Endodermal cell (in vitro differentiated cells): Measurements from ENCODE around the gene TRIP12. TPM values are rescaled to one million over a fixed set of nuclear protein-coding genes. Genes with fewer than 3 reads are reported as not detected.
A peak's percentile ranks its signal among the peaks of the same experiment; 100 is the strongest.
"Not testable (repeated sequence)": the region's sequence is repeated elsewhere in the genome, so short reads cannot be mapped to it uniquely, and the experiment has no call there.

ENCODE experiments used
- DNase-seq: peaks from one replicate; pipeline ENCODE4 v3.0.0-alpha.2; 2017
- H3K27ac ChIP-seq: 2 replicates; pipeline ENCODE4 v1.5.1; 2013; ENCODE audit warnings: mild to moderate bottlenecking, low read depth, low read length, moderate library complexity
- H3K27me3 ChIP-seq: 2 replicates; pipeline ENCODE4 v1.6.1; 2013; ENCODE audit warnings: mild to moderate bottlenecking, low read length, moderate library complexity; ENCODE audit not compliant: insufficient read depth, control insufficient read depth, poor library complexity, severe bottlenecking
- H3K36me3 ChIP-seq: 2 replicates; pipeline ENCODE4 v1.7.0; 2013; ENCODE audit warnings: mild to moderate bottlenecking, low read length, moderate library complexity; ENCODE audit not compliant: control insufficient read depth, insufficient read depth
- H3K4me1 ChIP-seq: one replicate; pipeline ENCODE4 v1.7.0; 2013; ENCODE audit warnings: low read length; ENCODE audit not compliant: control insufficient read depth, insufficient read depth
- H3K4me3 ChIP-seq: 2 replicates; pipeline ENCODE4 v1.5.1; 2013; ENCODE audit warnings: mild to moderate bottlenecking, low read length, moderate library complexity
- H3K9ac ChIP-seq: 2 replicates; pipeline ENCODE4 v1.6.1; 2013; ENCODE audit warnings: mild to moderate bottlenecking, low read length, moderate library complexity; ENCODE audit not compliant: poor library complexity, severe bottlenecking; ENCODE audit errors: extremely low read depth
- H3K9me3 ChIP-seq: 2 replicates; pipeline ENCODE4 v1.6.1; 2013; ENCODE audit warnings: mild to moderate bottlenecking, low read length, moderate library complexity; ENCODE audit not compliant: control insufficient read depth
- H3K27ac Mint-ChIP-seq: 2 replicates; pipeline ENCODE4 v1.8.0; 2020; ENCODE audit warnings: mixed read lengths
- H3K27me3 Mint-ChIP-seq: 2 replicates; pipeline ENCODE4 v1.8.0; 2021; ENCODE audit warnings: mild to moderate bottlenecking, mixed read lengths; ENCODE audit not compliant: insufficient read depth
- H3K36me3 Mint-ChIP-seq: 2 replicates; pipeline ENCODE4 v1.8.0; 2020; ENCODE audit warnings: low read depth, mixed read lengths
- H3K4me1 Mint-ChIP-seq: 2 replicates; pipeline ENCODE4 v1.8.0; 2020; ENCODE audit warnings: mixed read lengths
- H3K4me3 Mint-ChIP-seq: 2 replicates; pipeline ENCODE4 v1.8.0; 2020; ENCODE audit warnings: mild to moderate bottlenecking, moderate library complexity, mixed read lengths
- H3K9me3 Mint-ChIP-seq: 2 replicates; pipeline ENCODE4 v1.8.0; 2020; ENCODE audit warnings: mild to moderate bottlenecking, mixed read lengths
- WGBS, 2 experiments: methylation state at CpG; one replicate each; pipeline versions ENCODE4 v1.1.5 to v1.1.7; 2013; ENCODE audit warnings: missing lambda C conversion rate in 2 of 2, mixed read lengths in 1 of 2; ENCODE audit not compliant: insufficient coverage in 1 of 2, insufficient read length in 1 of 2; 5-methylcytosine and 5-hydroxymethylcytosine counted together
- total RNA-seq, 2 donors: library from RNA; stranded (reverse); fragmentation: NEBNext Ultra II Directional in 1 of 2; extraction: Animal tissue kit (Norgen Biotek cat#: 25700) in 1 of 2; gene quantifications; 2 replicates in 1 of 2; 3 replicates in 1 of 2; pipeline ENCODE4 v1.2.1, GENCODE V29; 2021
- TF ChIP-seq, protein P1 (sequence below): fragments of 200-600 bp; sonication (generic); conservative IDR thresholded peaks from 2 replicates; pipeline ENCODE4 v1.5.0; 2021; ENCODE audit warnings: antibody characterized with exemption, mild to moderate bottlenecking

Gene TRIP12
- total RNA-seq, 2 donors from 2014 or later: 177 to 229 TPM

DNA sequence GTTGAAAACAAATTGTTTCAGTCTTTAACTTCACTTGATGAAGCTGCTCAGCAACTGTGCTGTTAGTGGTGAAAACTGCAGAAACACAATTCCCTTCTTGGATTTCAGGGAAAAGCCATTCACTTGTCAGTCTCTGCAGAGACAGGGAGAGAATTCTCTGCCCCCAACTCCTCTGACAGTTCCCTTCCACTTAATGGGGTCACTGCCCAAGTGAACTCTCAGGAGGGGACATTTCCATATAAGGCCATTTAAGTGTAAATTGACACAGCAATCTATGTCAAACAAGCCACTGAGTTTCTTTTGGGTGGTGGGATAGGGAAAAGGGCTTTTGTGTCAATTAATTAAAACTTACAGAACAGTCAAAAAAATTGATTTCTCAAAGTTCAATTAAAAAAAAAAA, 156.1 kb downstream of the TRIP12 start:
- Histone ChIP-seq H3K36me3 (peaks cover 76% of the 10 kb centered on the region), H3K4me1 (no peaks in the 10 kb centered on the region), H3K9me3 (no peaks in the 10 kb centered on the region), H3K27ac (no peak overlapping the region), H3K4me3 (no peak overlapping the region), H3K9ac (no peak overlapping the region), H3K27me3 (no peaks in the 10 kb centered on the region)
- H3K27me3 Mint-ChIP-seq: no peaks in the 10 kb centered on the region
- peak overlapping the region; percentile 39 for H3K27ac Mint-ChIP-seq
- H3K4me1 Mint-ChIP-seq: peaks cover 5% of the 10 kb centered on the region
- H3K9me3 Mint-ChIP-seq: no peaks in the 10 kb centered on the region
- H3K4me3 Mint-ChIP-seq: no peak overlapping the region
- no peak for DNase-seq
- H3K36me3 Mint-ChIP-seq: peaks cover 59% of the 10 kb centered on the region
- TF ChIP-seq, protein P1, sequence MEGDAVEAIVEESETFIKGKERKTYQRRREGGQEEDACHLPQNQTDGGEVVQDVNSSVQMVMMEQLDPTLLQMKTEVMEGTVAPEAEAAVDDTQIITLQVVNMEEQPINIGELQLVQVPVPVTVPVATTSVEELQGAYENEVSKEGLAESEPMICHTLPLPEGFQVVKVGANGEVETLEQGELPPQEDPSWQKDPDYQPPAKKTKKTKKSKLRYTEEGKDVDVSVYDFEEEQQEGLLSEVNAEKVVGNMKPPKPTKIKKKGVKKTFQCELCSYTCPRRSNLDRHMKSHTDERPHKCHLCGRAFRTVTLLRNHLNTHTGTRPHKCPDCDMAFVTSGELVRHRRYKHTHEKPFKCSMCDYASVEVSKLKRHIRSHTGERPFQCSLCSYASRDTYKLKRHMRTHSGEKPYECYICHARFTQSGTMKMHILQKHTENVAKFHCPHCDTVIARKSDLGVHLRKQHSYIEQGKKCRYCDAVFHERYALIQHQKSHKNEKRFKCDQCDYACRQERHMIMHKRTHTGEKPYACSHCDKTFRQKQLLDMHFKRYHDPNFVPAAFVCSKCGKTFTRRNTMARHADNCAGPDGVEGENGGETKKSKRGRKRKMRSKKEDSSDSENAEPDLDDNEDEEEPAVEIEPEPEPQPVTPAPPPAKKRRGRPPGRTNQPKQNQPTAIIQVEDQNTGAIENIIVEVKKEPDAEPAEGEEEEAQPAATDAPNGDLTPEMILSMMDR: no peak

DNA sequence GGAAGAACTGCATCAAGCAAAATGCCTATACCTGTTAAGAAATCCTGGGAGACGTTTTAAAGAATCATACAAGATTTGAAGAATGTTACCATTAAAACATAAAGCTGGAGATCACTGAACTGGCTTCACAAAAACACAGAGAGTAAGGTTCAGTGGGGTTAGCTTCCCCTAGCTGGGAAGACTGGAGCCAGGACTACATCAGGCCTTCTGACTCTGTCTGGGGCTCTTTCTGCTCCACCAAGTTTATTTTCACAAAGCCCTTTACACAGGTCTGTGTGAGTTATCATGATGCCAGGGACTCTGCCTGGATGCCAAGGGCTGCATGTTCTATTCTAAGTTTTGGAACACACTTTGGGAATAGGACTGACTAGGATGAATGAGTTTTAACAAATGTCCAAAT, 160.1 kb downstream of the TRIP12 start:
- H3K27ac Mint-ChIP-seq: no peak overlapping the region
- no peak overlapping the region for H3K9ac ChIP-seq
- H3K4me1 ChIP-seq: no peaks in the 10 kb centered on the region
- H3K36me3 Mint-ChIP-seq: peaks cover 28% of the 10 kb centered on the region
- no peaks in the 10 kb centered on the region for H3K9me3 ChIP-seq
- no peaks in the 10 kb centered on the region for H3K9me3 Mint-ChIP-seq
- 83 to 95% methylated on average over 1 of the region's 1 CpG for WGBS, 2 experiments
- TF ChIP-seq, protein P1: no peak
- no peak overlapping the region for H3K4me3 Mint-ChIP-seq
- no peak overlapping the region for H3K27ac ChIP-seq
- peaks cover 2% of the 10 kb centered on the region for H3K4me1 Mint-ChIP-seq
- H3K36me3 ChIP-seq: peaks cover 37% of the 10 kb centered on the region
- no peaks in the 10 kb centered on the region for H3K27me3 Mint-ChIP-seq
- H3K4me3 ChIP-seq: no peak overlapping the region
- DNase-seq: no peak
- no peaks in the 10 kb centered on the region for H3K27me3 ChIP-seq

GRCh38 chr2:229757462-229757861, 164.3 kb downstream of the TRIP12 start:
- not testable (repeated sequence) for H3K36me3 Mint-ChIP-seq, H3K4me1 ChIP-seq, H3K4me3 Mint-ChIP-seq, H3K27ac ChIP-seq, H3K9me3 ChIP-seq, H3K36me3 ChIP-seq, H3K9me3 Mint-ChIP-seq, DNase-seq, H3K27me3 Mint-ChIP-seq, H3K4me3 ChIP-seq, H3K4me1 Mint-ChIP-seq, H3K27ac Mint-ChIP-seq, H3K27me3 ChIP-seq, H3K9ac ChIP-seq
- WGBS, 2 experiments: 93 to 95% methylated on average over 2 to 9 of the region's 10 CpGs

DNA sequence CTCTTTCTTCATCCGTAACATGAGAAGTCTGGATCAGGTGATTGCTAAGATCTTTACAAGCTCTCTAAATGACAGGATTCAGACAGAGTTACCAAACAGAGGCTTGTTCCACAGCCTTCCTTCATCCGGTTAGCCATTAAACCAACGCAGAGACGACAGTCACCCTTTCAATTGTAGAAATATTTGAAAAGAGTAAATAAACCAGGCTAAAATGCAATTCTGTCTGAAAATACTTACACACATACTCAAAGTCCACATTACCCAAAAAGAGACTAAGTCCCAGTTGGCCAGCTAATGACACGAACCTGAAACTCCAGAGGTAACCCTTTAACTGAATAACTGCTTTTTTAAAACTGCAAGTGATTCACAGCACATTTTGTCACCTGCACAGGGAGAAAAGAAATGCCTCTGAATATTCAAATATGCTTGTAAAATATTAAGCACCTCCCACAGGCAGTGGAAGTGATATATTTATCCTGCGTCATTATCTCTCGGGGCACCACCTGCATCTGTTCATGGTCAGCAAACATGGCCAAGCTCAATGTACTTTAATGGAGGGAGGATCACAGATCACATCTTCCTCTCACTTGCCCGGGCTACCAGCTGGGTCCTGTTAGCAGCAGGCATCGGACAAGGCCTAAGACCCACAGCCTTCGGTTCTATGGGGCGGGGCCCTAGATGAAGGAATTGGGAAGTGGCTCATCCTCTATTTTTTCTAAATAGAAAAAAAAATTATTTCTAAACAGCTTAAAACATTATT, 168.7 kb downstream of the TRIP12 start:
- Mint-ChIP-seq H3K27ac (no peak overlapping the region), H3K27me3 (no peaks in the 10 kb centered on the region), H3K4me3 (no peak overlapping the region), H3K9me3 (no peaks in the 10 kb centered on the region), H3K4me1 (peaks cover 2% of the 10 kb centered on the region), H3K36me3 (peaks cover 3% of the 10 kb centered on the region)
- no peaks in the 10 kb centered on the region for H3K27me3 ChIP-seq
- H3K9me3 ChIP-seq: no peaks in the 10 kb centered on the region
- DNase-seq: no peak
- H3K4me3 ChIP-seq: no peak overlapping the region
- no peak overlapping the region for H3K9ac ChIP-seq
- 89 to 95% methylated on average over 2 to 11 of the region's 11 CpGs for WGBS, 2 experiments
- no peaks in the 10 kb centered on the region for H3K4me1 ChIP-seq
- TF ChIP-seq, protein P1: no peak
- no peak overlapping the region for H3K27ac ChIP-seq
- H3K36me3 ChIP-seq: no peaks in the 10 kb centered on the region
